GM19328 (cell line): ENCODE results near the gene EFNA2.
"Not testable (repeated sequence)": the region's sequence is repeated elsewhere in the genome, so short reads cannot be mapped to it uniquely, and the experiment has no call there.

Experiments
- ATAC-seq: cut with Tn5 transposase; IDR thresholded peaks from one replicate; pipeline ENCODE4 v1.9.1; 2021; ENCODE audit warnings: mild to moderate bottlenecking, moderate library complexity; ENCODE audit not compliant: unreplicated experiment

The EFNA2 gene

DNA sequence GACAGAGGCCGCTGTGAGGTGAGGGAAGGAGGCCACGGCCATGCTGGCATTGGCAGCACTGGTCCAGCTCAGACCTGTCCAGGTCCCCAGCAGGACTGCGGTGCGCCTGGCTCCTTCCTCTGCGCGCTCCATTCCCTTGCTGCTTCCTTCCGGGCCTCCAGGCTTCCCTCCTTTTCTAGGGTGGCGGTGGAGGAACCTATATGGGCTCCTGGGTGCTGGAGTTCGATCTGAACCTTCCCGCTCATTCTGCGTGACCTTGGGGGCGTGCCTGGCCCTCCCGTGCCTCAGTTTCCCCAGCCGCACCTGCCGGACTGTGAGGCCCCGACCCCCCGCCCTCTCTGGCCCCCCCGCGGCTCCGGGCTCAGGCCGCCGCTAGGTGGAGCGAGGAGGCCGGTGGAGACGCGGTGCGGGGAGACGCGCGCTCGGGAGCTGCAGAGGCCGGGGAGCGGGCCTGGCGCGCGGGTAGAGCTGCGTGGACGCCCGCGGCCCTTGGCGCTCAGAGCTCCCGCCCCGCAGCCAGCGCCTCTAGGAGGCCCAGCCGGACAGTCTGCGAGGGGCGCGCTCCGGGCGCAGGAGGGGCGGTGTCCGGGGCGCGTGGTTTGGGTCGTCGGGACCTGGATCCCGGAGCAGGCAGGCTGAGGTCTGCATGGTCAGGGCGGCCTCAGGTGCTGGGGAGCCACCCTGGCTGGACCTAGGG, 29.9 kb downstream of the EFNA2 start:
- ATAC-seq: no peak

DNA sequence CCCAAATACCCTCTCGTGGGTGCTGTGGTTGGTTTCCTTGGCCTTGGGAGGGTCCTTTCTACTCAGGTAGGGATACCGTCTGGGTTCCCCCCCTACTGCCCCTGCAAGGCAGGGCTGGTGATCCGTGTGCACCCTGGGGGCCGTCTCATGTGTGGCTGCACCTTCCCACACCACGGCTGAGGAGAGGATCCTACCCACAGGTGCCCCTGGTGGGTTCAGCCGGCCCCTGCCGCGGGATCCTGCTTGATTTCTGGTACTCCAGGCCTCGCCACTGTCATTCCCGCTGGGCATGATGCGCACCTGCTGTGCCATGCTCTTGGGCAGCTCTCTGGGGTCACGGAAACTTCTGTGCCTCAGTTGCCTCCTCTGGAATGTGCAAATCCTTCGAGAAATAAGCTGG, 30.8 kb downstream of the EFNA2 start:
- no peak for ATAC-seq

DNA sequence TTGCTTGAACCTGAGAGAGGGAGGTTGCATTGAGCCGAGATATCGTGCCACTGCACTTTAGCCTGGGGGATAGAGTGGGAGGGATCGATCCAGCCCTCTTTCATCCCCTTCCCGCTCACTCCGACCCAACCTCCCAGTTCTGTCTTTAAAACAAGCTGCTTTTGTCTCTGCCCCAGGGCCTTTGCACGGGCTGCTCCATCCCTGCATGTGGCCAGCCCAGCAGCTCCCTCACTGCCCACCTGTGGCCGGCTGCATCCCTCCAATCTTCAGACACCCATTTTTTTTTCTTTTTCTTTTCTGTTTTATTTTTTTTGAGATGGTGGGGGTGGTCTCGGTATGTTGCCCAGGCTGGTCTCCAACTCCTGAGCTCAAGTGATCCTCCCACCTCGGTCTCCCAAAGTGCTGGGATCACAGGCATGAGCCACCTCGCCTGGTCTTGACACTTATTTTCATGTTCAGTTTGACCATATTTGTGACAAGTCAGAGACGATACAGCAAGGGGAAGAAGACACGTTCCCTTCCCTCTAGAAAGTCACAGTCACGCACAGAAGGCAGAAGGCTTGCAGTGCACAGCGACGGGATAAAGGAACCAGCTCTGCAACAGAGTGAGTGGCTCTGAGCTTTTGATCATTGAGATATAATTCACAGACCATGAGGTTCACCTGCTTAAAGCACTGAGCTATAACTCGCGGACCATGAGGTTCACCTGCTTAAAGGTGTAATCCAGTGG, 31.8 kb downstream of the EFNA2 start:
- no peak for ATAC-seq

GRCh38 chr19:1318678-1319471, 33.2 kb downstream of the EFNA2 start:
- ATAC-seq: no peak

- ATAC-seq: not testable (repeated sequence)
These were observed 34.6 kb downstream of the EFNA2 start for GRCh38 chr19:1320282-1320650.

- no peak for ATAC-seq
These were observed 35.9 kb downstream of the EFNA2 start for GRCh38 chr19:1321539-1321938.

DNA sequence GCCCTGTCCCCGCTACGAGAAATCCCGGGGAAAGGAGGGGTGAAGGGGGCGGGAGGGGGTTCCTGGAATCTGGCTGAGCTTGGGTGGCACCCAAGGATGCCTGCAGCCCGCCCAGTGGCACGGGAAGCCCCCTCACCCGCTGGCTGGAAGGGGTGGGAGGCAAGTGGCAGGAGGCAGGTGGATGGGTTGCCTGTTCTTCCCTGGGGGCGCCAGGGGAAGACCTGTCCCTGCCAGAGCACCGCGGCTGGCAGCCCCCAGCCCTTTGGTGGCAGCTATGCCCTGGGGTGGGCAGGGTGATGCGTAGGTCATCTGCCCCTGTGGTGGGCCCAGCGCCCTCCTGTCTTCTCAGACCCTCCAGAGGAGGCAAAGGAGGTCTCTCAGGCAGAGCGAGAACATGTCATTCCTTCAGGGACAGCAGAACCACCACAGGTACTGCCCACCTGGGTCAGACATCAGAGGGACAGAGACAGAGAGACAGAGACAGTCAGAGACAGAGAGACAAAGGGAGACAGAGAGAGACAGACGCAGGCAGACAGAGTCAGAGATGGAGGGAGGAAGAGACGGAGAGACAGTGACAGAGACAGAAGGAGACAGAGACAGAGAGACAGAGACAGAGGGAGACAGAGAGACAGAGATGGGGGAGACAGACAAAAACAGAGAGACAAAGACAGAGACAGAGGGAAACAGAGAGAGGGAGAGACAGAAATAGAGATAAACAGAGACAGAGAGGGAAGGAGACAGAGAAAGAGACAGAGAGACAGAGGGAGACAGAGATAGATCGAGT, 36.7 kb downstream of the EFNA2 start:
- no peak for ATAC-seq

DNA sequence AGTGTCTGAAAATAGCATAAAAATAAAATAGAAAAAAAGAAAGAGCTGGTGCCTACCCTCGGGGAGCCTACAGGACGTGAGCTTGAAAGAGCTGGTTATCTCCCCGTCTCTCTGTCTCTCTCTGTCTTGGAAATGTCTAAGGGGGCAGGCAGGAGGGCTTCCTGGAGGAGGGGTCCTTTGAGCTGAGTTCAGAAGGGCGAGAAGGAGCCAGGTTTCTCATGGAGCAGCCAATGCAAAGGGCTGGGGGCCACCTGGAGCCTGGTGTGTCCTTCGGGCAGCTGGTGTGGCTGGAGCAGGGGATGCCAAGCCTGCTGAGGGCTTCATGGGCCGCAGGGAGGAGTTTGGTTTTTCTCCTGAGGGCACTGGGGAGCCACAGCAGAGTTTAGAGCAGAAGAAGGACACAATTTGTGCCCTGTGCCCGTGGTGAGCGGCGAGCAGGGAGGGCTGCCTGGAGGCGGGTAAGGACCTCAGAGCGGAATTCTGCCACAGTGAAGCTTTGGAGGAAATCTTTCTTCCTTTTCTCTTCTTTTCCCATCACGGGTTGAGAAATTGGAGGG, 38.7 kb downstream of the EFNA2 start:
- no peak for ATAC-seq

DNA sequence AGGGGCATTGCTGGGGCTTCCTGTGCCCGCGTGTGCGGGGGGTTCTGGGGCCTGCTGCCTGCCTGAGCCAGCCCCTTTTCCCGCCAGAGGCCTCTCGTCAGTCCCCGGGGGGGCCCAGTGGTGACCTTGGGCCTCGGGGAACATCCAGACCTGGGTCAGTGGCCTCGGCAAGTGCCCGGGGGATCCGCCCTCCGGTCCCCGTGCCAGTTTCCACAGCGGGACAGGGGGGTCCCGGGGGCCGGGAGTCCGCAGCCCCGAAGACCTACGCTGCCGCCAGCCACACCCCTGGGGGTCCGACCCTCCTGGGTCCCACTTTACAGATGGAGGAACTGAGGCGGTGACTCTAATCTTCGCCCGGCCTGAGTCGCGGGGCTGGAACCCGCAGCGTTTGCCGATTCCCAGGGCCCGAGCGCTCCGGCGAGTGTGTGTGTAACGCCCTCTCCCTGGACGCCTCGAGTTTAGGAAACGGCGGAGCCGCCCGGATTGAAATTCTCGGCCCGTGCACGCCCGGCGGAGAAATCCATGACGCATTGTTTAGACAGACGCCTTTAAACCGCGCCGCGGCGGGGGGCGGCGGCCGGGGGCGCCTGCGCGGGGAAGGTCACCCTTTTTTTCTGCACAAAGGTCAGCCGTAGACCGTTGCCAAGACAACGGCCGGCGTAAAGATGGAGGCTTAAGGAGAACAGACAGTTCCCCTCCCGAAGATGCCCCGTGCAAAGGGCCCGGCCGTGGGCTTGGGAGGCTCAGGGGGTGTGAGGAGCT, 39.3 kb downstream of the EFNA2 start:
- no peak for ATAC-seq

- ATAC-seq: no peak
These were observed 40.1 kb downstream of the EFNA2 start for GRCh38 chr19:1325568-1326294.

DNA sequence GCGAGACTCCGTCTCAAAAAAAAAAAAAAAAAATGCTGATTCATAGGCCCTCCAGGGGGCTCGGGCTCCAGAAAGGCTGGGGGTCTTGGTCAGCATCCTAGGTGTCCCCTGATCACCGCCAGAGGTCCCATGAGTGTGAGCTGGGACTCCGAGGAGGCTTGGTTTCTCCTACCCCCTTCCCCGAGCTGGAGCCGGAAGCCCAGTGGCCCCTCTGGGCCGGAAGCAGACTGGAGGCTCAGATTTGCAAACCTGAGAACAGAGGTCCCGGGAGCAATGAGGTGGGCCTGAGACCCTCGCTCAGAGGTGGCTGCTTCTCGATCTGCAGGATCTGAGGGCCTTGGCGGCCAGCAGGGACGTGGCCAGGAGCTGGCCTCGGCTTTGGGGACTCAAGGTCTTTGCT, 41.5 kb downstream of the EFNA2 start:
- ATAC-seq: no peak

DNA sequence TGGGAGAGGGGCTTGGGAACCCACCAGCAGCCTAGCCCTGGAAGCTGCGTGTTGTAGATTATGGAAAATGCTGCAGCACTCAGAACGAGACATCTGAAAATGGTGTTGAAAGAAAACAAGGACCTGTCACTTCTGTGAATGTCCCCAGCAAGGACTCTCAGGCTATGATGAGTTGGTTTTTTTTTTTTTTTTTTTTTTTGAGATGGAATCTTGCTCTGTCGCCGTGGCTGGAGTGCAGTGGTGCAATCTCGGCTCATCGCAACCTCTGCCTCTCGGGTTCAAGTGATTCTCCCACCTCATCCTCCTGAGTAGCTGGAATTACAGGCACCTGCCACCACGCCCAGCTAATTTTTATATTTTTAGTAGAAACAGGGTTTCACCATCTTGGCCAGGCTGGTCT, 46.5 kb downstream of the EFNA2 start:
- not testable (repeated sequence) for ATAC-seq

DNA sequence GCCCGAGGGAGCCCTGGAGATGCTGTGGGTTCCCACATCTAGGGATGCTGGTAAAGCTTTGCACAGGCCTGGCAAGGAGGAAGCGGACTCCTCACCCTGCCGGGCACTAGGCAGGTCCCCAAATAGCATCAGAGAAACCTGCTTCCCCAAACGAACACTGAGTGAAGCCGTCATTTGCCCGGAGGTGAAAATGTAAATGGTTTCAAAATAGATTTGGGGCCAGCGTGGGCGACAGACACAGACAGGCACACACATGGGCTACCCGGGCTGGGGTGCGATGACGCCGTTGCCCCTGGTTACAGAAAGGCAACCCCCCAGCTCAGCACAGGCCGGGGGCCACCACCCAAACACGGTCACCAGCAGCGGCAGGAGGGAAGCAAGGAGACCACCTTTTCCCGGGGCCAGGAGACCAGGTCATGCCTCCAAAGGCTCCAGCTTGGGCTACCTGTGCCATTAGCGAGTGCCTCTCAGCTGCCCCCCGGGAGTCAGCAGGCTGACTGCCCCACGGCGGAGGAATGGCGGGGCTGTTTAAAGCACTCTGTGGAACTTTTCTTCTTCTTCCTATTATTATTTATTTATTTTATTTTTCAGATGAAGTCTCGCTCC, 50.5 kb downstream of the EFNA2 start:
- ATAC-seq: no peak

DNA sequence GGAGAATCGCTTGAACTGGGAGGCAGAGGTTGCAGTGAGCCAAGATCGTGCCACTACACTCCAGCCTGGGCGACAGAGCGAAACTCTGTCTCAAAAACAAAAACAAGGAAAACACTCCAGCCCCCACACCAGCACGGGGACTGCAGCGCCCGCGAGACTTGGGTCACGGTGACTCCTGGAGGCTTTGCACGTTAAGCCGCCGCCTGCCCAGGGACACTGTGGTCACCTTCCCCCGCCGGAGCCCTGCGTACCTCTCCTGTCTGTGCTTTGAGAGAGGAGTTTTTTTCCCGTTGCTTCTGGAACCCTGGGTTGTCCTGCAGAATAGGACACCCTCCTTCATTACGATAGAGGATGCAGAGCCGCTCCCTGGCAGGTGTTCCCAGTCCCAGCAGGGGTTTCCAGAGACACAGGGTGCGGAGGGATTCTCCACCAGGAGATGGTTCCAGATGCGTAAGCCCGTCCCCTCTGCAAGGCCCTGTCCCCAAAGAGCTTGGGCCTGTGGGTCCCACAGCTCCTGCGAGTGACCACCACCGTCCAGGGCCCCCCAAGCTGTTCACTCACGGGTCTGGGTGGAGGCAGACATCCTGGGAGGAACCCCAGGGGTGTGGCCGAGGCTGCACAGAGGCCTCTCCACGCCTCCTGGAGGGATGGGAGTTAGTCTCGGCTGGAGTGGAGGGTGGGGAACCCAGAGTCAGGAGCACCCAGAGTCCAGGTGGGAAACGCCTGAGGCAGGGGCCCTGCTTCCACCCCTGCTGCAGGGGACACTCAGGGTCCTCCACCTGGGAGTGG, 55.2 kb downstream of the EFNA2 start:
- no peak for ATAC-seq

- no peak for ATAC-seq
These were observed 57.4 kb downstream of the EFNA2 start for GRCh38 chr19:1343041-1343440.

DNA sequence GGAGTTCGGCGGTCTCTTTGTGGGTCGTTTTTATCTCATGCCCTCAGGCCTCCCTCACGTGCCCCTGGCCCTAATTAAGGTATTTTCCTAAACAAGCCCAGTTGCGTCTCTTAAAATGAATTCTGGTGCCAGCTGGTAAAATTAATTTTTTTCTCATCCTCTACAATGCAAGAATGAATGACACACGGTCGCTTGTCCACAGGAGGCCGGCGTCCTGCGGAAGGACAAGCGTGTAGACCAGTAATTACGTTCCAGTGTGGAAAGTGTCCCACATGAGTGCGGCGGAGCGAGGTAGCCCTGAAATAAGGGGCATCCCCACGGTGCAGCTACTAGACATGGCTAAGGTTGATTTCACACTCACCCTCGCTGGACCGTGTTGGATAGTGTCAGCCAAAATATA, 63.5 kb downstream of the EFNA2 start:
- no peak for ATAC-seq

DNA sequence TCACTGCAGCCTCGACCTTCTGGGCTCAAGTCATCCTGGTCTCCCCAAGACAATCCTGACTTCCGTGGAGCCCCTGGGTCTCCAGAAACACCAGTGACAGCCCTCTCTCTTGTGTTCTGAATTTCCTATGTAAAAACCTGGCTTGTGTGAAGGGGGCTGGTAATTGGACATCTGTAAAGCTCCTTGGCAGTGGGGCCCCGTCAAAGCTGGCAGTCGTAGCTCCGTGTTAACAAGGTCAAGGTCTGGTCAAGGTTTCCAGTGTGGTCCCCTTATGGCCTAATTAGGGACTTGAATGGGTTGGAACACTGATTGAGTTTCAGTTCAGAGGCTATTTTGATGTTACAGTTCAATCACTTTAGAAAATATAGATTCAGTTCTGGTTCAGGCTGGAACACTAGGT, 65.2 kb downstream of the EFNA2 start:
- ATAC-seq: no peak
